GM23338 (cell line): ENCODE data around the gene NOS2. TPM values are rescaled to one million over a fixed set of nuclear protein-coding genes. Genes with fewer than 3 reads are reported as not detected.
A peak's percentile ranks its signal among the peaks of the same experiment; 100 is the strongest.

Experiments
- ATAC-seq: fragments of 200-7000 bp; cut with Tn5 transposase; 3 replicates; pipeline ENCODE4 v1.9.1; 2020
- DNase-seq: peaks from one replicate; pipeline ENCODE4 v3.0.0-alpha.2; 2015; ENCODE audit warnings: low spot score
- H2AFZ ChIP-seq: fragments of 200-600 bp; sonication (generic); 2 replicates; pipeline ENCODE4 v1.8.0; 2016; ENCODE audit warnings: antibody characterized with exemption, mild to moderate bottlenecking, moderate library complexity
- H3F3A ChIP-seq: fragments of 200-600 bp; sonication (generic); replicated peaks from 2 replicates; pipeline ENCODE4 v1.8.0; 2017; ENCODE audit warnings: antibody characterized with exemption, mixed run types, low read depth
- H3K27ac ChIP-seq: fragments of 200-600 bp; sonication (generic); 2 replicates; pipeline ENCODE4 v1.6.1; 2016; ENCODE audit warnings: low read depth
- H3K27me3 ChIP-seq: fragments of 200-600 bp; sonication (generic); 2 replicates; pipeline ENCODE4 v1.8.0; 2016; ENCODE audit warnings: mild to moderate bottlenecking, mixed run types, moderate library complexity; ENCODE audit not compliant: insufficient read depth
- H3K36me3 ChIP-seq: fragments of 200-600 bp; sonication (generic); 2 replicates; pipeline ENCODE4 v1.8.0; 2016; ENCODE audit warnings: mild to moderate bottlenecking; ENCODE audit not compliant: insufficient read depth
- H3K4me1 ChIP-seq: fragments of 200-600 bp; sonication (generic); 2 replicates; pipeline ENCODE4 v1.8.0; 2016; ENCODE audit warnings: mild to moderate bottlenecking, moderate library complexity; ENCODE audit not compliant: insufficient read depth
- H3K4me2 ChIP-seq: fragments of 200-600 bp; sonication (generic); 2 replicates; pipeline ENCODE4 v1.7.1; 2017; ENCODE audit warnings: mixed run types
- H3K4me3 ChIP-seq: fragments of 200-600 bp; sonication (generic); 2 replicates; pipeline ENCODE4 v1.6.1; 2016; ENCODE audit warnings: mixed run types
- H3K79me2 ChIP-seq: fragments of 200-600 bp; sonication (generic); replicated peaks from 2 replicates; pipeline ENCODE4 v1.8.0; 2017; ENCODE audit warnings: mild to moderate bottlenecking; ENCODE audit not compliant: insufficient read depth
- H3K9me2 ChIP-seq: fragments of 200-600 bp; sonication (generic); 2 replicates; pipeline ENCODE4 v1.8.0; 2017; ENCODE audit not compliant: insufficient read depth
- H4K20me1 ChIP-seq: fragments of 200-600 bp; sonication (generic); replicated peaks from 2 replicates; pipeline ENCODE4 v1.8.0; 2017; ENCODE audit warnings: mild to moderate bottlenecking; ENCODE audit not compliant: insufficient read depth
- H3K27ac Mint-ChIP-seq: 2 replicates; pipeline ENCODE4 v1.8.0; 2020; ENCODE audit warnings: inconsistent platforms, mild to moderate bottlenecking, moderate library complexity, mixed read lengths
- H3K27me3 Mint-ChIP-seq: 3 replicates; pipeline ENCODE4 v1.8.0; 2022; ENCODE audit warnings: low read depth, mild to moderate bottlenecking, moderate library complexity, mixed read lengths, inconsistent platforms; ENCODE audit not compliant: insufficient read depth, poor library complexity
- H3K36me3 Mint-ChIP-seq: 3 replicates; pipeline ENCODE4 v1.8.0; 2021; ENCODE audit warnings: low read depth, mild to moderate bottlenecking, inconsistent platforms, moderate library complexity, mixed read lengths
- H3K4me1 Mint-ChIP-seq: 3 replicates; pipeline ENCODE4 v1.8.0; 2020; ENCODE audit warnings: mild to moderate bottlenecking, inconsistent platforms, mixed read lengths
- H3K4me3 Mint-ChIP-seq: 3 replicates; pipeline ENCODE4 v1.8.0; 2021; ENCODE audit warnings: moderate library complexity, mild to moderate bottlenecking, inconsistent platforms, mixed read lengths
- H3K9me3 Mint-ChIP-seq: 3 replicates; pipeline ENCODE4 v1.8.0; 2020; ENCODE audit warnings: moderate library complexity, mild to moderate bottlenecking, inconsistent platforms, mixed read lengths
- EZH2 ChIP-seq: fragments of 200-600 bp; sonication (generic); IDR thresholded peaks from one replicate; pipeline ENCODE4 v1.8.0; 2017; ENCODE audit warnings: antibody characterized with exemption, mild to moderate bottlenecking, low read depth; ENCODE audit not compliant: unreplicated experiment
- JUNB ChIP-seq: IDR thresholded peaks from one replicate; pipeline ENCODE4 v1.6.1; 2016; ENCODE audit warnings: antibody characterized with exemption; ENCODE audit not compliant: unreplicated experiment
- NANOG ChIP-seq: IDR thresholded peaks from 2 replicates; pipeline ENCODE4 v1.6.1; 2016; ENCODE audit warnings: antibody characterized with exemption, borderline replicate concordance
- POLR2AphosphoS5 ChIP-seq: IDR thresholded peaks from 2 replicates; pipeline ENCODE4 v1.6.1; 2016; ENCODE audit warnings: antibody characterized with exemption, low read depth
- STAT1 ChIP-seq: IDR thresholded peaks from one replicate; pipeline ENCODE4 v1.6.1; 2016; ENCODE audit warnings: antibody characterized with exemption; ENCODE audit not compliant: unreplicated experiment
- ZNF114 ChIP-seq: fragments of 250-450 bp; sonication (Bioruptor Pico); IDR thresholded peaks from 2 replicates; pipeline ENCODE4 v1.5.0; 2020; ENCODE audit warnings: mild to moderate bottlenecking, moderate library complexity
- ZNF331 ChIP-seq: fragments of 250-450 bp; sonication (Bioruptor Pico); IDR thresholded peaks from 2 replicates; pipeline ENCODE4 v1.5.0; 2020; ENCODE audit warnings: low read depth, mild to moderate bottlenecking, moderate library complexity
- polyA plus RNA-seq: library from polyadenylated mRNA; unstranded; fragments of >200 nt; fragmentation: Nextera tagmentation; extraction: Ambion mirVana; gene quantifications from 2 replicates; pipeline ENCODE4 v1.2.1, GENCODE V29; 2016
- total RNA-seq: library from RNA; depleted of rRNA; stranded (reverse); fragments of >200 nt; shearing (Covaris generic); gene quantifications from 2 replicates; pipeline ENCODE4 v1.2.3, GENCODE V29; 2014
- TF ChIP-seq, protein P1 (sequence below): IDR thresholded peaks from one replicate; pipeline ENCODE4 v1.6.1; 2018; ENCODE audit warnings: antibody characterized with exemption; ENCODE audit not compliant: unreplicated experiment
- TF ChIP-seq, protein P2 (sequence below), 2 experiments: fragments of 200-600 bp in 1 of 2; sonication (generic) in 1 of 2; conservative IDR thresholded peaks; 2 replicates each; pipeline versions ENCODE4 v1.5.1 to v1.6.1; 2016 to 2017; ENCODE audit warnings: antibody characterized with exemption in 2 of 2, low read depth in 2 of 2, mild to moderate bottlenecking in 2 of 2, moderate library complexity in 1 of 2
- TF ChIP-seq, protein P3 (sequence below): IDR thresholded peaks from 2 replicates; pipeline ENCODE4 v1.6.1; 2016; ENCODE audit warnings: antibody characterized with exemption

Gene NOS2
- total and polyA plus RNA-seq, 2 experiments from 2014 or later, result 0.44 to 2.7 TPM

DNA sequence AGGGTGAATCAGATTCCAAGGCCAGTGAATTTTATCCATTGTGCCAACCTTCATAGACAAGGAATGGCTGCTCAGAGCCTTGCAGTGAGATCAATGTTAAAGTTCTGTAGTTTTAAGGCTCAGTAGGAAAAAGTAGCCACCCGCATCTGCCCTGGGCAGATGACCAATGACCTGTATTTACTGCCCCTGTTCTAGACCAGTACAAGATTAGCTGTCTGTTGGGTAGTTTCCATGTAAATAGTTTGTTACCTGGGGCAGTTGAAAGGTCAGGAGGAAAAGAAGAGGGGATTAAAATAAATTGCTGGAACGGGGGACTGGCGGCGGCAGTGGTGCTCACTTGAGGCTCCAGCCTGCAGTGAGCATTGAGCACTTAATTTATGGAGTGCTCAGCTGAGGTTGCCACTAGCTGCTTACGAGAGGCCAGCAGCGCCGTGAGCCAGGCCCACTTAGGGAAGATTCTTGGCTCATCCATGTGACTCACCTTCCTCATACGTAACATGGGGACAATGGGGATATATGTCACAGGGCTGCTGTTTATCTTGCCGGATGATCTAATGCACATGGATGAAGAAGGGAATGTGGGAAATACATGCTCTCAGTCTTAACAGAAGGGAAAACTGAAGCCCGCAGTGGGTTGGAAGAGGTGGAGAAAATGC is 10.7 kb upstream of the NOS2 start:
- Histone ChIP-seq H3K4me3 (no peak overlapping the region), H2AFZ (peak overlapping the region; percentile 52; the same call in 1 of the 2 replicates), H3F3A (no peaks in the 10 kb centered on the region), H3K27ac (no peak overlapping the region), H3K36me3 (no peaks in the 10 kb centered on the region), H3K79me2 (no peaks in the 10 kb centered on the region), H3K27me3 (no peaks in the 10 kb centered on the region), H3K9me2 (peaks cover 4% of the 10 kb centered on the region; the same call in 1 of the 2 replicates), H4K20me1 (no peaks in the 10 kb centered on the region), H3K4me1 (no peaks in the 10 kb centered on the region), H3K4me2 (no peak overlapping the region)
- Mint-ChIP-seq H3K9me3 (peaks cover 11% of the 10 kb centered on the region; the same call in 2 of the 3 replicates), H3K4me1 (peaks cover 9% of the 10 kb centered on the region), H3K27me3 (peaks cover 9% of the 10 kb centered on the region), H3K27ac (no peak overlapping the region), H3K36me3 (no peaks in the 10 kb centered on the region), H3K4me3 (no peak overlapping the region)
- DNase-seq, result no peak
- no peak for TF ChIP-seq NANOG
- no peak for TF ChIP-seq ZNF114 (CRISPR knock-in tag)
- TF ChIP-seq JUNB, result no peak
- TF ChIP-seq POLR2AphosphoS5, result no peak
- TF ChIP-seq, protein P1, sequence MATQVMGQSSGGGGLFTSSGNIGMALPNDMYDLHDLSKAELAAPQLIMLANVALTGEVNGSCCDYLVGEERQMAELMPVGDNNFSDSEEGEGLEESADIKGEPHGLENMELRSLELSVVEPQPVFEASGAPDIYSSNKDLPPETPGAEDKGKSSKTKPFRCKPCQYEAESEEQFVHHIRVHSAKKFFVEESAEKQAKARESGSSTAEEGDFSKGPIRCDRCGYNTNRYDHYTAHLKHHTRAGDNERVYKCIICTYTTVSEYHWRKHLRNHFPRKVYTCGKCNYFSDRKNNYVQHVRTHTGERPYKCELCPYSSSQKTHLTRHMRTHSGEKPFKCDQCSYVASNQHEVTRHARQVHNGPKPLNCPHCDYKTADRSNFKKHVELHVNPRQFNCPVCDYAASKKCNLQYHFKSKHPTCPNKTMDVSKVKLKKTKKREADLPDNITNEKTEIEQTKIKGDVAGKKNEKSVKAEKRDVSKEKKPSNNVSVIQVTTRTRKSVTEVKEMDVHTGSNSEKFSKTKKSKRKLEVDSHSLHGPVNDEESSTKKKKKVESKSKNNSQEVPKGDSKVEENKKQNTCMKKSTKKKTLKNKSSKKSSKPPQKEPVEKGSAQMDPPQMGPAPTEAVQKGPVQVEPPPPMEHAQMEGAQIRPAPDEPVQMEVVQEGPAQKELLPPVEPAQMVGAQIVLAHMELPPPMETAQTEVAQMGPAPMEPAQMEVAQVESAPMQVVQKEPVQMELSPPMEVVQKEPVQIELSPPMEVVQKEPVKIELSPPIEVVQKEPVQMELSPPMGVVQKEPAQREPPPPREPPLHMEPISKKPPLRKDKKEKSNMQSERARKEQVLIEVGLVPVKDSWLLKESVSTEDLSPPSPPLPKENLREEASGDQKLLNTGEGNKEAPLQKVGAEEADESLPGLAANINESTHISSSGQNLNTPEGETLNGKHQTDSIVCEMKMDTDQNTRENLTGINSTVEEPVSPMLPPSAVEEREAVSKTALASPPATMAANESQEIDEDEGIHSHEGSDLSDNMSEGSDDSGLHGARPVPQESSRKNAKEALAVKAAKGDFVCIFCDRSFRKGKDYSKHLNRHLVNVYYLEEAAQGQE, result no peak
- no peak for TF ChIP-seq STAT1
- no peak for ATAC-seq

DNA sequence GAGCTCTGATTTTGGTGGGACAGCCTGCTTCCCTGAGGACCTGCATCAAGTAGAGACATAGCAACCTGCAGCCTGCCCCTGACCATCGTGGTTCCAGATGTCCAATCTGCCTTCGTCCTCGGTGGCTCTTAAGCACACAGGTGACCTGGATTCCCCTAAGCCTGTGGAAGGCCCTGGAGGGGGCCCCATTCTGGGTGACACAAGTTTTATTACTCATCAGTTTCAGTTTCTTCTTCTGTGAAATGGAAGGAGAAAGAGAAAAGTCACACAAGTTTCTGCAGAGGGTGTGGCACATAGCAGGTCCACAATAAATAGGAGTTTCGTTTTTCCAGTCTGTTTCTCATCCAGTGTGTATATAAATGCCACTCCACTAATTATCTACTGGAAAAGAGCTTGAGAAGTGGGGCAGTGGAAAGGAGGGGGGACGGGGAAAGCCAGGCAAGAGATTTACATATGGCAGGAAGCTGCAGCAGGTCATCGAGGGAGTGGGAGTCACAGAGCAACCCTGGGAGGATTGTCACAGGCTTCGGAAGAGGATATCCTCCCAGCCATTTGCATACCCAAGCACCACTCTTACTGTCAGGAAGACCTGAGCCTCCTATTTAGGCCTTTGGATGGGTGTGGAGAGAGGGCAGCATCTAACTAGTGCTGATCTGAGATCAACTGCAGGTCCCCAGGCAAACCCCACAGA is 10.0 kb upstream of the NOS2 start:
- H3K36me3 ChIP-seq, result no peaks in the 10 kb centered on the region
- no peak overlapping the region for H3K4me3 Mint-ChIP-seq
- H2AFZ ChIP-seq, result peak overlapping the region; percentile 52; the same call in 1 of the 2 replicates
- no peaks in the 10 kb centered on the region for H4K20me1 ChIP-seq
- DNase-seq, result peak; percentile 11
- H3K4me1 Mint-ChIP-seq, result peaks cover 16% of the 10 kb centered on the region
- no peak overlapping the region for H3K27ac ChIP-seq
- no peaks in the 10 kb centered on the region for H3K4me1 ChIP-seq
- no peaks in the 10 kb centered on the region for H3K27me3 ChIP-seq
- no peak overlapping the region for H3K4me2 ChIP-seq
- peaks cover 11% of the 10 kb centered on the region; the same call in 2 of the 3 replicates for H3K9me3 Mint-ChIP-seq
- no peak for ATAC-seq
- H3K27me3 Mint-ChIP-seq, result peaks cover 13% of the 10 kb centered on the region
- no peaks in the 10 kb centered on the region for H3K79me2 ChIP-seq
- H3F3A ChIP-seq, result no peaks in the 10 kb centered on the region
- H3K36me3 Mint-ChIP-seq, result no peaks in the 10 kb centered on the region
- no peak overlapping the region for H3K4me3 ChIP-seq
- H3K27ac Mint-ChIP-seq, result no peak overlapping the region
- peaks cover 4% of the 10 kb centered on the region; the same call in 1 of the 2 replicates for H3K9me2 ChIP-seq
- TF ChIP-seq, protein P2, sequence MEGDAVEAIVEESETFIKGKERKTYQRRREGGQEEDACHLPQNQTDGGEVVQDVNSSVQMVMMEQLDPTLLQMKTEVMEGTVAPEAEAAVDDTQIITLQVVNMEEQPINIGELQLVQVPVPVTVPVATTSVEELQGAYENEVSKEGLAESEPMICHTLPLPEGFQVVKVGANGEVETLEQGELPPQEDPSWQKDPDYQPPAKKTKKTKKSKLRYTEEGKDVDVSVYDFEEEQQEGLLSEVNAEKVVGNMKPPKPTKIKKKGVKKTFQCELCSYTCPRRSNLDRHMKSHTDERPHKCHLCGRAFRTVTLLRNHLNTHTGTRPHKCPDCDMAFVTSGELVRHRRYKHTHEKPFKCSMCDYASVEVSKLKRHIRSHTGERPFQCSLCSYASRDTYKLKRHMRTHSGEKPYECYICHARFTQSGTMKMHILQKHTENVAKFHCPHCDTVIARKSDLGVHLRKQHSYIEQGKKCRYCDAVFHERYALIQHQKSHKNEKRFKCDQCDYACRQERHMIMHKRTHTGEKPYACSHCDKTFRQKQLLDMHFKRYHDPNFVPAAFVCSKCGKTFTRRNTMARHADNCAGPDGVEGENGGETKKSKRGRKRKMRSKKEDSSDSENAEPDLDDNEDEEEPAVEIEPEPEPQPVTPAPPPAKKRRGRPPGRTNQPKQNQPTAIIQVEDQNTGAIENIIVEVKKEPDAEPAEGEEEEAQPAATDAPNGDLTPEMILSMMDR (conservative IDR thresholded peaks at IDR 0.05; ENCODE audit: low read depth in 2 of 2), result no peak
- TF ChIP-seq EZH2, result no peak
- TF ChIP-seq POLR2AphosphoS5, result no peak
- TF ChIP-seq ZNF331 (CRISPR knock-in tag), result no peak
- no peak for TF ChIP-seq NANOG
- no peak for TF ChIP-seq STAT1
- TF ChIP-seq ZNF114 (CRISPR knock-in tag), result no peak
- TF ChIP-seq, protein P3, sequence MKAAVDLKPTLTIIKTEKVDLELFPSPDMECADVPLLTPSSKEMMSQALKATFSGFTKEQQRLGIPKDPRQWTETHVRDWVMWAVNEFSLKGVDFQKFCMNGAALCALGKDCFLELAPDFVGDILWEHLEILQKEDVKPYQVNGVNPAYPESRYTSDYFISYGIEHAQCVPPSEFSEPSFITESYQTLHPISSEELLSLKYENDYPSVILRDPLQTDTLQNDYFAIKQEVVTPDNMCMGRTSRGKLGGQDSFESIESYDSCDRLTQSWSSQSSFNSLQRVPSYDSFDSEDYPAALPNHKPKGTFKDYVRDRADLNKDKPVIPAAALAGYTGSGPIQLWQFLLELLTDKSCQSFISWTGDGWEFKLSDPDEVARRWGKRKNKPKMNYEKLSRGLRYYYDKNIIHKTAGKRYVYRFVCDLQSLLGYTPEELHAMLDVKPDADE, result no peak
